GM10248 (cell line): Measurements from ENCODE around the gene PITPNB.

Experiments
- CTCF ChIA-PET: fragments of 300-600 bp; sonication (Branson Sonifier 250); formaldehyde crosslinking; extraction: SDS; loops from one replicate; lab custom pipeline; 2021; ENCODE audit warnings: antibody characterized with exemption; lab: Yijun Ruan, JAX
- POLR2A ChIA-PET: fragments of 350-650 bp; sonication (Branson Sonifier 250); formaldehyde crosslinking; extraction: SDS; loops from one replicate; lab custom pipeline; 2020; ENCODE audit warnings: antibody characterized with exemption; lab: Yijun Ruan, JAX
- DNase-seq: peaks from one replicate; pipeline ENCODE4 v3.0.0; 2012; ENCODE audit errors: extremely low spot score
- CTCF ChIP-seq: IDR thresholded peaks from 2 replicates; pipeline ENCODE4 v1.5.1; 2012; ENCODE audit warnings: mild to moderate bottlenecking, low read depth; ENCODE audit errors: extremely low read depth, missing control alignments, control extremely low read depth

The PITPNB gene

GRCh38 chr22:27815826-27816530 is 103.1 kb downstream of the PITPNB start:
- ChIA-PET CTCF (interaction anchor here (1.5 kb wide), 1 partner anchor 19 kb away, joined by 3 read pairs; no protein-coding TSS in a partner anchor), POLR2A (no interaction called here)
- DNase-seq, result no peak
- no peak for TF ChIP-seq CTCF

- no peak for TF ChIP-seq CTCF
- no peak for DNase-seq
- ChIA-PET CTCF (interaction anchor here (1.5 kb wide), 1 partner anchor 18 kb away, joined by 3 read pairs; no protein-coding TSS in a partner anchor), POLR2A (no interaction called here)
Observed at GRCh38 chr22:27814993-27815392, 104.1 kb downstream of the PITPNB start.

- DNase-seq, result no peak
- POLR2A ChIA-PET, result no interaction called here
- CTCF ChIA-PET, result no interaction called here
- no peak for TF ChIP-seq CTCF
Observed at GRCh38 chr22:27811778-27812177, 107.3 kb downstream of the PITPNB start.

- no peak for TF ChIP-seq CTCF
- ChIA-PET POLR2A (no interaction called here), CTCF (no interaction called here)
- DNase-seq, result no peak
Observed at GRCh38 chr22:27810609-27811151, 108.4 kb downstream of the PITPNB start.

- no peak for DNase-seq
- ChIA-PET POLR2A (no interaction called here), CTCF (no interaction called here)
- no peak for TF ChIP-seq CTCF
Observed at GRCh38 chr22:27809700-27810608, 109.1 kb downstream of the PITPNB start.

GRCh38 chr22:27809226-27809603 is 109.8 kb downstream of the PITPNB start:
- DNase-seq, result no peak
- no peak for TF ChIP-seq CTCF
- ChIA-PET POLR2A (no interaction called here), CTCF (no interaction called here)
